KMS-11 (cell line): ENCODE data around the gene P3H4.
"Not testable (repeated sequence)": the region's sequence is repeated elsewhere in the genome, so short reads cannot be mapped to it uniquely, and the experiment has no call there.

ENCODE experiments used
- H2AFZ ChIP-seq: fragments of 200-600 bp; sonication (generic); 2 replicates; pipeline ENCODE4 v1.6.1; 2016; ENCODE audit warnings: antibody characterized with exemption, mixed run types, low read depth
- H3K27ac ChIP-seq: fragments of 200-600 bp; sonication (generic); 2 replicates; pipeline ENCODE4 v1.6.1; 2016; ENCODE audit warnings: mild to moderate bottlenecking, mixed run types
- H3K27me3 ChIP-seq: fragments of 200-600 bp; sonication (generic); 2 replicates; pipeline ENCODE4 v1.6.1; 2017; ENCODE audit warnings: mild to moderate bottlenecking, low read depth, mixed run types, moderate library complexity; ENCODE audit not compliant: insufficient read depth
- H3K36me3 ChIP-seq: fragments of 200-600 bp; sonication (generic); 2 replicates; pipeline ENCODE4 v1.6.1; 2017; ENCODE audit warnings: mild to moderate bottlenecking, mixed run types; ENCODE audit not compliant: insufficient read depth
- H3K4me1 ChIP-seq: fragments of 200-600 bp; sonication (generic); 2 replicates; pipeline ENCODE4 v1.6.1; 2016; ENCODE audit warnings: mild to moderate bottlenecking, low read depth, mixed run types; ENCODE audit not compliant: poor library complexity, severe bottlenecking
- H3K4me2 ChIP-seq: fragments of 200-600 bp; sonication (generic); 2 replicates; pipeline ENCODE4 v1.7.0; 2016; ENCODE audit warnings: mild to moderate bottlenecking, mixed run types
- H3K4me3 ChIP-seq: fragments of 200-600 bp; sonication (generic); IDR thresholded peaks from 2 replicates; pipeline ENCODE4 v1.6.1; 2017; ENCODE audit warnings: low read depth, low read length, mixed read lengths; ENCODE audit not compliant: insufficient read depth
- H3K79me2 ChIP-seq: fragments of 200-600 bp; sonication (generic); 2 replicates; pipeline ENCODE4 v1.6.1; 2016; ENCODE audit warnings: low read depth, mixed run types; ENCODE audit not compliant: insufficient read depth
- H3K9ac ChIP-seq: fragments of 200-600 bp; sonication (generic); 2 replicates; pipeline ENCODE4 v1.6.1; 2016; ENCODE audit warnings: mild to moderate bottlenecking, mixed run types
- H4K20me1 ChIP-seq: fragments of 200-600 bp; sonication (generic); 2 replicates; pipeline ENCODE4 v1.6.1; 2016; ENCODE audit warnings: mild to moderate bottlenecking, mixed run types; ENCODE audit not compliant: insufficient read depth
- CTCF ChIP-seq: fragments of 200-600 bp; sonication (generic); conservative IDR thresholded peaks from 2 replicates; pipeline ENCODE4 v1.6.1; 2017; ENCODE audit warnings: low read depth, mild to moderate bottlenecking, antibody characterized with exemption, low read length, moderate library complexity, mixed read lengths

The P3H4 gene

GRCh38 chr17:41836550-41837196, 24.9 kb upstream of the P3H4 start:
- peak overlapping the region; percentile 8; the same call in 1 of the 2 replicates for H3K27ac ChIP-seq
- H3K4me2 ChIP-seq = peak overlapping the region; percentile 99
- no peaks in the 10 kb centered on the region for H4K20me1 ChIP-seq
- H3K79me2 ChIP-seq = no peaks in the 10 kb centered on the region; the same call in 1 of the 2 replicates
- H3K27me3 ChIP-seq = no peaks in the 10 kb centered on the region
- H2AFZ ChIP-seq = peak overlapping the region; percentile 100
- H3K9ac ChIP-seq = peak overlapping the region; percentile 35; the same call in 1 of the 2 replicates
- no peak overlapping the region for H3K4me3 ChIP-seq
- TF ChIP-seq CTCF = no peak
- H3K36me3 ChIP-seq = no peaks in the 10 kb centered on the region
- H3K4me1 ChIP-seq = peaks cover 17% of the 10 kb centered on the region

- Histone ChIP-seq H3K4me3 (no peak within 1 kb of the TSS), H3K79me2 (no peaks in the 10 kb centered on the region; the same call in 1 of the 2 replicates), H3K4me2 (peak within 1 kb of the TSS; percentile 99), H3K36me3 (no peaks in the 10 kb centered on the region; the same call in 1 of the 2 replicates), H3K27ac (peak within 1 kb of the TSS; percentile 8; the same call in 1 of the 2 replicates), H3K9ac (peak within 1 kb of the TSS; percentile 75), H3K4me1 (peaks cover 17% of the 10 kb centered on the region), H2AFZ (peak within 1 kb of the TSS; percentile 100), H4K20me1 (no peaks in the 10 kb centered on the region), H3K27me3 (no peaks in the 10 kb centered on the region)
- TF ChIP-seq CTCF = no peak
Measured at GRCh38 chr17:41835800-41836549, 24.2 kb upstream of the P3H4 start, which contains the start of gene NT5C3B. Gene NT5C3B (minus strand): TSS chr17:41836232. CDS start chr17:41836193, 39 bp downstream.

- H3K79me2 ChIP-seq = no peaks in the 10 kb centered on the region; the same call in 1 of the 2 replicates
- H3K27me3 ChIP-seq = no peaks in the 10 kb centered on the region
- H3K4me1 ChIP-seq = peaks cover 17% of the 10 kb centered on the region
- H3K4me3 ChIP-seq = no peak overlapping the region
- TF ChIP-seq CTCF = no peak
- no peaks in the 10 kb centered on the region; the same call in 1 of the 2 replicates for H3K36me3 ChIP-seq
- no peak overlapping the region for H3K27ac ChIP-seq
- peak overlapping the region; percentile 65 for H3K4me2 ChIP-seq
- H4K20me1 ChIP-seq = no peaks in the 10 kb centered on the region
- H2AFZ ChIP-seq = peak overlapping the region; percentile 100
- peak overlapping the region; percentile 75 for H3K9ac ChIP-seq
Measured at GRCh38 chr17:41835214-41835799, 23.6 kb upstream of the P3H4 start.

GRCh38 chr17:41829961-41830360, 18.2 kb upstream of the P3H4 start:
- not testable (repeated sequence) for H2AFZ ChIP-seq, H3K79me2 ChIP-seq, H3K27me3 ChIP-seq, H3K4me3 ChIP-seq, H3K27ac ChIP-seq, H3K36me3 ChIP-seq, H3K4me2 ChIP-seq, H4K20me1 ChIP-seq, H3K9ac ChIP-seq, H3K4me1 ChIP-seq
